Kidney capillary endothelial cell (primary cell): ENCODE data around the gene APBA3.
"Not testable (repeated sequence)": the region's sequence is repeated elsewhere in the genome, so short reads cannot be mapped to it uniquely, and the experiment has no call there.

ENCODE experiments used
- DNase-seq: peaks from one replicate; pipeline ENCODE4 v3.0.0-alpha.2; 2018; ENCODE audit warnings: low spot score

The APBA3 gene

GRCh38 chr19:3770136-3770999 is 8.9 kb upstream of the APBA3 start:
- no peak for DNase-seq

GRCh38 chr19:3769494-3769893 is 8.0 kb upstream of the APBA3 start:
- no peak for DNase-seq

GRCh38 chr19:3768748-3769099 is 7.2 kb upstream of the APBA3 start:
- no peak for DNase-seq

- DNase-seq = peak; percentile 21
These were observed 6.7 kb upstream of the APBA3 start for GRCh38 chr19:3768015-3768747.

GRCh38 chr19:3767050-3767449 is 5.6 kb upstream of the APBA3 start:
- DNase-seq = no peak

GRCh38 chr19:3766520-3766919 is 5.0 kb upstream of the APBA3 start:
- DNase-seq = no peak

GRCh38 chr19:3765757-3766156 is 4.3 kb upstream of the APBA3 start:
- not testable (repeated sequence) for DNase-seq

- peak; percentile 51 for DNase-seq
These were observed 3.6 kb upstream of the APBA3 start for GRCh38 chr19:3765121-3765520.

GRCh38 chr19:3762501-3763459 is 1.3 kb upstream of the APBA3 start, which contains the start of gene MRPL54:
Gene MRPL54, plus strand, starts transcription at chr19:3762682. Its CDS starts 19 bp downstream, at chr19:3762701.
- DNase-seq = peak; percentile 100

GRCh38 chr19:3762130-3762473 is 610 bp upstream of the APBA3 start:
- DNase-seq = peak; percentile 12

- DNase-seq = no peak
These were observed 576 bp downstream of the APBA3 start for GRCh38 chr19:3760871-3761361.

- no peak for DNase-seq
These were observed 1.8 kb downstream of the APBA3 start for GRCh38 chr19:3759482-3760254.

GRCh38 chr19:3758297-3758696 is 3.2 kb downstream of the APBA3 start:
- DNase-seq = not testable (repeated sequence)

GRCh38 chr19:3757705-3758104 is 3.8 kb downstream of the APBA3 start:
- not testable (repeated sequence) for DNase-seq

GRCh38 chr19:3753631-3754410 is 7.7 kb downstream of the APBA3 start:
- no peak for DNase-seq

GRCh38 chr19:3752492-3752891 is 9.0 kb downstream of the APBA3 start:
- DNase-seq = no peak

- no peak for DNase-seq
These were observed 10.3 kb downstream of the APBA3 start for GRCh38 chr19:3751236-3751635.

GRCh38 chr19:3750211-3750610 is 11.3 kb downstream of the APBA3 start:
- no peak for DNase-seq

GRCh38 chr19:3748965-3749364 is 12.5 kb downstream of the APBA3 start:
- DNase-seq = no peak

GRCh38 chr19:3746371-3747056 is 15.0 kb downstream of the APBA3 start:
- no peak for DNase-seq
